ENCODE results near the gene FAM200B. TPM values are rescaled to one million over a fixed set of nuclear protein-coding genes. Genes with fewer than 3 reads are reported as not detected.

The FAM200B gene
- total RNA-seq, 5 donors from 2014 or later (not counting 1 experiment from before 2014, with no cell fraction given) = 19.1 to 29.4 (median 20.7) TPM

- DNase-seq (no peak), ATAC-seq (replicated peaks in 1 of 4) (no peak)
- Histone ChIP-seq H3K4me3 (ENCODE audit: control insufficient read depth in 1 of 2, extremely low read depth in 1 of 2, low read length in 1 of 2) (no peak overlapping the region), H3K36me3 (ENCODE audit: control insufficient read depth in 2 of 2, extremely low read depth in 1 of 2, insufficient read depth in 1 of 2, low read length in 1 of 2) (no peaks in the 10 kb centered on the region), H3K9me3 (no peaks in the 10 kb centered on the region), H3K4me1 (ENCODE audit: control insufficient read depth in 1 of 2, extremely low read depth in 1 of 2, insufficient read depth in 2 of 2, low read length in 2 of 2) (no peaks in the 10 kb centered on the region), H3K27me3 (replicated peaks in 1 of 2; ENCODE audit: control insufficient read depth in 2 of 2, extremely low read depth in 1 of 2, insufficient read depth in 2 of 2, low read length in 1 of 2) (no peaks in the 10 kb centered on the region), H3K27ac (ENCODE audit: low read length) (no peak overlapping the region)
- H3K4me3 Mint-ChIP-seq = no peak overlapping the region
- ChIA-PET CTCF (interaction anchor here in 1 of 2 donors (1.0 kb wide), 1 partner anchor 19 kb away, joined by 3 read pairs; no protein-coding TSS in a partner anchor), POLR2A (interaction anchor here (0.5 to 0.6 kb wide), 3 partner anchors 17 to 1370 kb away, joined by 3 to 5 read pairs (median 3); no protein-coding TSS in a partner anchor)
- no peaks in the 10 kb centered on the region for H3K27me3 Mint-ChIP-seq
- H3K4me1 Mint-ChIP-seq = peaks cover 0 to 1% (median 0%) of the 10 kb centered on the region in 3 donors
- WGBS (ENCODE audit: insufficient coverage) = no CpG with 5 or more reads among the region's 1 CpG
- H3K9me3 Mint-ChIP-seq = no peaks in the 10 kb centered on the region
- no peaks in the 10 kb centered on the region for H3K36me3 Mint-ChIP-seq
- no peak overlapping the region for H3K27ac Mint-ChIP-seq
Measured at GRCh38 chr4:15673337-15673736, 8.3 kb upstream of the FAM200B start.

- Mint-ChIP-seq H3K4me3 (no peak overlapping the region), H3K36me3 (no peaks in the 10 kb centered on the region), H3K27me3 (no peaks in the 10 kb centered on the region), H3K27ac (no peak overlapping the region), H3K9me3 (no peaks in the 10 kb centered on the region), H3K4me1 (peaks cover 0 to 1% (median 0%) of the 10 kb centered on the region in 3 donors)
- ChIA-PET POLR2A (interaction anchor here (0.5 to 0.6 kb wide), 3 partner anchors 18 to 1370 kb away, joined by 3 to 5 read pairs (median 3); no protein-coding TSS in a partner anchor), CTCF (interaction anchor here in 1 of 2 donors (1.0 kb wide), 1 partner anchor 19 kb away, joined by 3 read pairs; no protein-coding TSS in a partner anchor)
- Histone ChIP-seq H3K4me3 (ENCODE audit: control insufficient read depth in 1 of 2, extremely low read depth in 1 of 2, low read length in 1 of 2) (no peak overlapping the region), H3K4me1 (ENCODE audit: control insufficient read depth in 1 of 2, extremely low read depth in 1 of 2, insufficient read depth in 2 of 2, low read length in 2 of 2) (no peaks in the 10 kb centered on the region), H3K27me3 (replicated peaks in 1 of 2; ENCODE audit: control insufficient read depth in 2 of 2, extremely low read depth in 1 of 2, insufficient read depth in 2 of 2, low read length in 1 of 2) (no peaks in the 10 kb centered on the region), H3K27ac (ENCODE audit: low read length) (no peak overlapping the region), H3K36me3 (ENCODE audit: control insufficient read depth in 2 of 2, extremely low read depth in 1 of 2, insufficient read depth in 1 of 2, low read length in 1 of 2) (no peaks in the 10 kb centered on the region), H3K9me3 (no peaks in the 10 kb centered on the region)
- WGBS (ENCODE audit: insufficient coverage) = no CpG with 5 or more reads among the region's 2 CpGs
- ATAC-seq (replicated peaks in 1 of 4) = no peak
- DNase-seq = no peak
Measured at GRCh38 chr4:15674046-15674445, 7.6 kb upstream of the FAM200B start.

- Histone ChIP-seq H3K27ac (ENCODE audit: low read length) (no peak overlapping the region), H3K4me1 (ENCODE audit: control insufficient read depth in 1 of 2, extremely low read depth in 1 of 2, insufficient read depth in 2 of 2, low read length in 2 of 2) (no peaks in the 10 kb centered on the region), H3K9me3 (no peaks in the 10 kb centered on the region), H3K36me3 (ENCODE audit: control insufficient read depth in 2 of 2, extremely low read depth in 1 of 2, insufficient read depth in 1 of 2, low read length in 1 of 2) (no peaks in the 10 kb centered on the region), H3K4me3 (ENCODE audit: control insufficient read depth in 1 of 2, extremely low read depth in 1 of 2, low read length in 1 of 2) (no peak overlapping the region), H3K27me3 (replicated peaks in 1 of 2; ENCODE audit: control insufficient read depth in 2 of 2, extremely low read depth in 1 of 2, insufficient read depth in 2 of 2, low read length in 1 of 2) (no peaks in the 10 kb centered on the region)
- peaks cover 0 to 3% (median 0%) of the 10 kb centered on the region in 3 donors for H3K4me1 Mint-ChIP-seq
- no peak overlapping the region for H3K27ac Mint-ChIP-seq
- ATAC-seq (replicated peaks in 1 of 4) (no peak), DNase-seq (no peak)
- H3K36me3 Mint-ChIP-seq = no peaks in the 10 kb centered on the region
- no peaks in the 10 kb centered on the region for H3K9me3 Mint-ChIP-seq
- no CpG with 5 or more reads among the region's 4 CpGs for WGBS (ENCODE audit: insufficient coverage)
- POLR2A ChIA-PET = no interaction called here
- no peaks in the 10 kb centered on the region for H3K27me3 Mint-ChIP-seq
- CTCF ChIA-PET = no interaction called here
- H3K4me3 Mint-ChIP-seq = no peak overlapping the region
Measured at GRCh38 chr4:15674926-15675325, 6.7 kb upstream of the FAM200B start.

GRCh38 chr4:15675356-15675755, 6.3 kb upstream of the FAM200B start:
- no peaks in the 10 kb centered on the region for H3K27me3 ChIP-seq (replicated peaks in 1 of 2; ENCODE audit: control insufficient read depth in 2 of 2, extremely low read depth in 1 of 2, insufficient read depth in 2 of 2, low read length in 1 of 2)
- H3K36me3 ChIP-seq (ENCODE audit: control insufficient read depth in 2 of 2, extremely low read depth in 1 of 2, insufficient read depth in 1 of 2, low read length in 1 of 2) = no peaks in the 10 kb centered on the region
- no peak overlapping the region for H3K27ac ChIP-seq (ENCODE audit: low read length)
- Mint-ChIP-seq H3K4me3 (no peak overlapping the region), H3K27me3 (no peaks in the 10 kb centered on the region), H3K4me1 (peaks cover 0 to 3% (median 2%) of the 10 kb centered on the region in 3 donors), H3K27ac (no peak overlapping the region), H3K9me3 (no peaks in the 10 kb centered on the region), H3K36me3 (no peaks in the 10 kb centered on the region)
- POLR2A ChIA-PET = no interaction called here
- no peaks in the 10 kb centered on the region for H3K4me1 ChIP-seq (ENCODE audit: control insufficient read depth in 1 of 2, extremely low read depth in 1 of 2, insufficient read depth in 2 of 2, low read length in 2 of 2)
- DNase-seq (no peak), ATAC-seq (replicated peaks in 1 of 4) (no peak)
- WGBS (ENCODE audit: insufficient coverage) = no CpG with 5 or more reads among the region's 3 CpGs
- no peaks in the 10 kb centered on the region for H3K9me3 ChIP-seq
- CTCF ChIA-PET = interaction anchor here in 1 of 2 donors (0.7 kb wide), 1 partner anchor 11 kb away, joined by 7 read pairs; no protein-coding TSS in a partner anchor
- no peak overlapping the region for H3K4me3 ChIP-seq (ENCODE audit: control insufficient read depth in 1 of 2, extremely low read depth in 1 of 2, low read length in 1 of 2)

- POLR2A ChIA-PET = interaction anchor here in 1 of 2 donors (0.7 kb wide), 1 partner anchor 12 kb away, joined by 12 read pairs; no protein-coding TSS in a partner anchor
- no peak overlapping the region for H3K27ac ChIP-seq (ENCODE audit: low read length)
- no peaks in the 10 kb centered on the region for H3K27me3 Mint-ChIP-seq
Measured at GRCh38 chr4:15676039-15676438, 5.6 kb upstream of the FAM200B start.

GRCh38 chr4:15676899-15677298, 4.7 kb upstream of the FAM200B start:
- no peak overlapping the region for H3K27ac ChIP-seq (ENCODE audit: low read length)
- WGBS (ENCODE audit: insufficient coverage) = no CpG with 5 or more reads among the region's 6 CpGs
- ATAC-seq (replicated peaks in 1 of 4) = no peak

More at GRCh38 chr4:15676039-15676438, 5.6 kb upstream of the FAM200B start:
- CTCF ChIA-PET = interaction anchor here (0.7 kb wide), 2 partner anchors 12 to 24 kb away, joined by 7 to 8 read pairs; no protein-coding TSS in a partner anchor
- Histone ChIP-seq H3K36me3 (ENCODE audit: control insufficient read depth in 2 of 2, extremely low read depth in 1 of 2, insufficient read depth in 1 of 2, low read length in 1 of 2) (no peaks in the 10 kb centered on the region), H3K4me1 (ENCODE audit: control insufficient read depth in 1 of 2, extremely low read depth in 1 of 2, insufficient read depth in 2 of 2, low read length in 2 of 2) (peaks cover 0 to under 1% of the 10 kb centered on the region in 2 experiments), H3K9me3 (no peaks in the 10 kb centered on the region), H3K27me3 (replicated peaks in 1 of 2; ENCODE audit: control insufficient read depth in 2 of 2, extremely low read depth in 1 of 2, insufficient read depth in 2 of 2, low read length in 1 of 2) (no peaks in the 10 kb centered on the region), H3K4me3 (ENCODE audit: control insufficient read depth in 1 of 2, extremely low read depth in 1 of 2, low read length in 1 of 2) (no peak overlapping the region)
- H3K9me3 Mint-ChIP-seq = no peaks in the 10 kb centered on the region
- no peaks in the 10 kb centered on the region for H3K36me3 Mint-ChIP-seq
- no peak overlapping the region for H3K4me3 Mint-ChIP-seq
- H3K27ac Mint-ChIP-seq = no peak overlapping the region
- ATAC-seq (replicated peaks in 1 of 4) = no peak
- no CpG with 5 or more reads among the region's 1 CpG for WGBS (ENCODE audit: insufficient coverage)
- no peak for DNase-seq
- peaks cover under 1 to 3% (median 2%) of the 10 kb centered on the region in 3 donors for H3K4me1 Mint-ChIP-seq

More at GRCh38 chr4:15676899-15677298, 4.7 kb upstream of the FAM200B start:
- POLR2A ChIA-PET = interaction anchor here in 1 of 2 donors (0.8 kb wide), 1 partner anchor 81 kb away, joined by 3 read pairs; no protein-coding TSS in a partner anchor
- H3K27me3 Mint-ChIP-seq = no peaks in the 10 kb centered on the region
- H3K27ac Mint-ChIP-seq = no peak overlapping the region
- no peaks in the 10 kb centered on the region for H3K27me3 ChIP-seq (replicated peaks in 1 of 2; ENCODE audit: control insufficient read depth in 2 of 2, extremely low read depth in 1 of 2, insufficient read depth in 2 of 2, low read length in 1 of 2)
- no peak overlapping the region for H3K4me3 Mint-ChIP-seq
- no peak for DNase-seq
- CTCF ChIA-PET = interaction anchor here in 1 of 2 donors (0.7 kb wide), 1 partner anchor 279 kb away, joined by 3 read pairs; no protein-coding TSS in a partner anchor
- no peaks in the 10 kb centered on the region for H3K9me3 ChIP-seq
- H3K9me3 Mint-ChIP-seq = no peaks in the 10 kb centered on the region
- no peak overlapping the region for H3K4me3 ChIP-seq (ENCODE audit: control insufficient read depth in 1 of 2, extremely low read depth in 1 of 2, low read length in 1 of 2)
- no peaks in the 10 kb centered on the region for H3K36me3 Mint-ChIP-seq
- no peaks in the 10 kb centered on the region for H3K36me3 ChIP-seq (ENCODE audit: control insufficient read depth in 2 of 2, extremely low read depth in 1 of 2, insufficient read depth in 1 of 2, low read length in 1 of 2)
- H3K4me1 ChIP-seq (ENCODE audit: control insufficient read depth in 1 of 2, extremely low read depth in 1 of 2, insufficient read depth in 2 of 2, low read length in 2 of 2) = peaks cover 0 to 4% of the 10 kb centered on the region in 2 experiments
- H3K4me1 Mint-ChIP-seq = peaks cover 2 to 9% (median 5%) of the 10 kb centered on the region in 3 donors
